Measurements from ENCODE around the gene ROBO2. TPM values are rescaled to one million over a fixed set of nuclear protein-coding genes. Genes with fewer than 3 reads are reported as not detected.

The ROBO2 gene
- polyA plus RNA-seq, 2 of the 4 experiments (the other 2 are of a cell fraction), result 0.04 TPM; not detected in 1

DNA sequence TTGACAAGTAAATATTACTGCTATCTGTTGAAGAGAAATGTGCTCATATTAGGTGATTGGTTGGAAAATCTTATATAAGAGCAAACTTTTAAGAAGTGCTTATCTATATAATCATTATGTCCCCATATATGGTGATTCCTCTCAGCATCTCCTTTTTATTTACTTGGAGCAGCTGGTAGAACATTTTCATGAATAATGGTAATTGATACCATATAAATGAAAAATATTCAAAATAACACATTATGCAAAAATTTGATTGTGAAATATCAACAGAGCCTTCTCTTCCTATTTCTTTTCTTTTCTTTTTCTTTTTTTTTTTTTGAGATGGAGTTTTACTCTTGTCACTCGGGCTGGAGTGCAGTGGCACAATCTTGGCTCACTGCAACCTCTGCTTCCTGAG lies 56.2 kb downstream of the ROBO2 start:
- TF ChIP-seq CHD2 (IDR thresholded peaks at IDR 0.05; ENCODE audit: low read length, partially characterized antibody) (no peak), EHMT2 (IDR thresholded peaks at IDR 0.05; ENCODE audit: low read depth) (no peak), FOSL2 (IDR thresholded peaks at IDR 0.05) (no peak), FOSL2 (CRISPR knock-in tag; IDR thresholded peaks at IDR 0.05) (no peak), FOXS1 (CRISPR knock-in tag; IDR thresholded peaks at IDR 0.05) (no peak), BHLHE40 (IDR thresholded peaks at IDR 0.05; ENCODE audit: low read depth, low read length) (no peak), ZC3H11A (IDR thresholded peaks at IDR 0.05) (no peak), TFCP2L1 (CRISPR knock-in tag; IDR thresholded peaks at IDR 0.05) (no peak), MAFK (IDR thresholded peaks at IDR 0.05; ENCODE audit: partially characterized antibody) (no peak), ZNF302 (CRISPR knock-in tag; IDR thresholded peaks at IDR 0.05) (no peak), SREBF2 (IDR thresholded peaks at IDR 0.05) (no peak), JUN (IDR thresholded peaks at IDR 0.05) (no peak), GATA3 (IDR thresholded peaks at IDR 0.05; ENCODE audit: borderline replicate concordance) (no peak), HOXA7 (CRISPR knock-in tag; IDR thresholded peaks at IDR 0.05) (no peak), HDAC2 (IDR thresholded peaks at IDR 0.05) (no peak), RCOR1 (IDR thresholded peaks at IDR 0.05; ENCODE audit: low read depth, low read length) (no peak), NFE2L2 (conservative IDR thresholded peaks at IDR 0.05; ENCODE audit: low read length) (no peak)
- TF ChIP-seq, protein P1, sequence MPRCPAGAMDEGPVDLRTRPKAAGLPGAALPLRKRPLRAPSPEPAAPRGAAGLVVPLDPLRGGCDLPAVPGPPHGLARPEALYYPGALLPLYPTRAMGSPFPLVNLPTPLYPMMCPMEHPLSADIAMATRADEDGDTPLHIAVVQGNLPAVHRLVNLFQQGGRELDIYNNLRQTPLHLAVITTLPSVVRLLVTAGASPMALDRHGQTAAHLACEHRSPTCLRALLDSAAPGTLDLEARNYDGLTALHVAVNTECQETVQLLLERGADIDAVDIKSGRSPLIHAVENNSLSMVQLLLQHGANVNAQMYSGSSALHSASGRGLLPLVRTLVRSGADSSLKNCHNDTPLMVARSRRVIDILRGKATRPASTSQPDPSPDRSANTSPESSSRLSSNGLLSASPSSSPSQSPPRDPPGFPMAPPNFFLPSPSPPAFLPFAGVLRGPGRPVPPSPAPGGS (IDR thresholded peaks at IDR 0.05), result no peak
- DNase-seq (ENCODE audit: low read depth in 1 of 2, low spot score in 1 of 2) (no peak), FAIRE-seq (no peak), ATAC-seq (no peak)
- Histone ChIP-seq H3K27ac (no peak overlapping the region), H3K4me2 (no peak overlapping the region), H3K4me3 (no peak overlapping the region), H3K4me1 (no peaks in the 10 kb centered on the region), H3K9me3 (no peaks in the 10 kb centered on the region)
- POLR2A ChIA-PET, result no interaction called here
- 5% methylated on average over 1 of the region's 1 CpG for WGBS (ENCODE audit: missing lambda C conversion rate)
- CTCF ChIA-PET, result no interaction called here

DNA sequence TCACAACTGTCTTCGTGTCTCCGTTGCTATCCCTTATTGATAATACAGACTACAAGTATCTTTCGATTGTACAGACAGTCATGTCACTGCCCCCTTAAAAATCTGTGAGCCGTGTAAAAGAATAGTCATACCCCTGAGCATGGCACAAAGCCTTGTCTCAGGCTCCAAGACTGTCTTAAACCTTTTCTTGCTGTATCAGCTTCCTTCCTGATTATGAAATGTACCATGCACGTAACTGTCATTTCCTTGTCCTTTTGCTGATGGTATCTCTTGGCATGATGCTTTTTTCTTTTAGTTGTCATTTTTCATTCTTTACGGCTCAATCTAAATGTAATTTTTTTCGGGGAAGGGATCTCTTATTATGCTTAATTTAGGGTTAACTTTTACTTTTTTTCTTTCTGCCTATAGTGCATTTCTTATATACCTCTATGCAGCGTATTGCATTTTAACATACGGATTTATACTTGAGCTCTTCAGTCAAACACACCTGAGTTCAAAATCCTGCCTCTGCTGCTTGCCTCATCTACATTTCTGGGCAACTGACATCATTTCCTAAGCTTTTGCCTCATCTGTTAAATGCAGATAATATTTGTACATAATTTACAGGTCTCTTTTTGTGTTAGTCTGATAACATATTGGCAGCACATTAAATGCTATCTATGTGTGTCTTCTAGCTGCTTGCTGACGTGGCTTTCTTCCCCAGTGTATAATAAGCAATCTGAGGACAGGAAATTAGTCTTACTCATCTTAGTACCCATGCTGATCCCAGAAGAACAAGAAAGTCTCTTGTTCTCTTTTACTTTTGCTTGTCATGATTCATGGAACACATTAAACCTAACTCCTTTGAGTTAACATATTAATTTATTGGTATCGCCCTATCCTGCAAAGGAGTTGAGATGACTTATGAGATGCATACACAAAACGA lies 57.3 kb downstream of the ROBO2 start:
- DNase-seq (ENCODE audit: low read depth in 1 of 2, low spot score in 1 of 2), result no peak
- no peak for ATAC-seq
- Histone ChIP-seq H3K4me2 (no peak overlapping the region), H3K27ac (no peak overlapping the region), H3K4me1 (no peaks in the 10 kb centered on the region), H3K4me3 (no peak overlapping the region), H3K9me3 (no peaks in the 10 kb centered on the region)
- 17% methylated on average over 12 of the region's 12 CpGs for WGBS (ENCODE audit: missing lambda C conversion rate)
- no peak for FAIRE-seq
- no peak for TF ChIP-seq CBX2 (IDR thresholded peaks at IDR 0.05; ENCODE audit: borderline replicate concordance, low read depth)
- TF ChIP-seq TFCP2L1 (CRISPR knock-in tag; IDR thresholded peaks at IDR 0.05), result no peak
- TF ChIP-seq CHD4 (IDR thresholded peaks at IDR 0.05; ENCODE audit: borderline replicate concordance), result no peak
- TF ChIP-seq MAZ (IDR thresholded peaks at IDR 0.05; ENCODE audit: borderline replicate concordance, low read depth, low read length), result no peak
- TF ChIP-seq RCOR1 (IDR thresholded peaks at IDR 0.05; ENCODE audit: low read depth, low read length), result no peak
- TF ChIP-seq, protein P2, sequence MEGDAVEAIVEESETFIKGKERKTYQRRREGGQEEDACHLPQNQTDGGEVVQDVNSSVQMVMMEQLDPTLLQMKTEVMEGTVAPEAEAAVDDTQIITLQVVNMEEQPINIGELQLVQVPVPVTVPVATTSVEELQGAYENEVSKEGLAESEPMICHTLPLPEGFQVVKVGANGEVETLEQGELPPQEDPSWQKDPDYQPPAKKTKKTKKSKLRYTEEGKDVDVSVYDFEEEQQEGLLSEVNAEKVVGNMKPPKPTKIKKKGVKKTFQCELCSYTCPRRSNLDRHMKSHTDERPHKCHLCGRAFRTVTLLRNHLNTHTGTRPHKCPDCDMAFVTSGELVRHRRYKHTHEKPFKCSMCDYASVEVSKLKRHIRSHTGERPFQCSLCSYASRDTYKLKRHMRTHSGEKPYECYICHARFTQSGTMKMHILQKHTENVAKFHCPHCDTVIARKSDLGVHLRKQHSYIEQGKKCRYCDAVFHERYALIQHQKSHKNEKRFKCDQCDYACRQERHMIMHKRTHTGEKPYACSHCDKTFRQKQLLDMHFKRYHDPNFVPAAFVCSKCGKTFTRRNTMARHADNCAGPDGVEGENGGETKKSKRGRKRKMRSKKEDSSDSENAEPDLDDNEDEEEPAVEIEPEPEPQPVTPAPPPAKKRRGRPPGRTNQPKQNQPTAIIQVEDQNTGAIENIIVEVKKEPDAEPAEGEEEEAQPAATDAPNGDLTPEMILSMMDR (IDR thresholded peaks at IDR 0.05), result no peak
- no peak for TF ChIP-seq MYC (IDR thresholded peaks at IDR 0.05; ENCODE audit: borderline replicate concordance, low read length)
- TF ChIP-seq NR3C1 (IDR thresholded peaks at IDR 0.05), result no peak
- no peak for TF ChIP-seq ZSCAN20 (CRISPR knock-in tag; IDR thresholded peaks at IDR 0.05)
- TF ChIP-seq HEYL (CRISPR knock-in tag; IDR thresholded peaks at IDR 0.05), result no peak
- no peak for TF ChIP-seq ZNF302 (CRISPR knock-in tag; IDR thresholded peaks at IDR 0.05)
- no peak for TF ChIP-seq ESRRA (IDR thresholded peaks at IDR 0.05; ENCODE audit: borderline replicate concordance, low read length)
- TF ChIP-seq CBX8 (IDR thresholded peaks at IDR 0.05), result no peak
- TF ChIP-seq, protein P3, sequence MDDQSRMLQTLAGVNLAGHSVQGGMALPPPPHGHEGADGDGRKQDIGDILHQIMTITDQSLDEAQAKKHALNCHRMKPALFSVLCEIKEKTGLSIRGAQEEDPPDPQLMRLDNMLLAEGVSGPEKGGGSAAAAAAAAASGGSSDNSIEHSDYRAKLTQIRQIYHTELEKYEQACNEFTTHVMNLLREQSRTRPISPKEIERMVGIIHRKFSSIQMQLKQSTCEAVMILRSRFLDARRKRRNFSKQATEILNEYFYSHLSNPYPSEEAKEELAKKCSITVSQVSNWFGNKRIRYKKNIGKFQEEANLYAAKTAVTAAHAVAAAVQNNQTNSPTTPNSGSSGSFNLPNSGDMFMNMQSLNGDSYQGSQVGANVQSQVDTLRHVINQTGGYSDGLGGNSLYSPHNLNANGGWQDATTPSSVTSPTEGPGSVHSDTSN (IDR thresholded peaks at IDR 0.05), result no peak
- no peak for TF ChIP-seq ZC3H11A (IDR thresholded peaks at IDR 0.05)
- TF ChIP-seq BHLHE40 (IDR thresholded peaks at IDR 0.05; ENCODE audit: low read depth, low read length), result no peak
- TF ChIP-seq EHMT2 (IDR thresholded peaks at IDR 0.05; ENCODE audit: low read depth), result no peak
- TF ChIP-seq NPAS2 (CRISPR knock-in tag; IDR thresholded peaks at IDR 0.05; ENCODE audit: borderline replicate concordance), result no peak
- TF ChIP-seq, protein P4, sequence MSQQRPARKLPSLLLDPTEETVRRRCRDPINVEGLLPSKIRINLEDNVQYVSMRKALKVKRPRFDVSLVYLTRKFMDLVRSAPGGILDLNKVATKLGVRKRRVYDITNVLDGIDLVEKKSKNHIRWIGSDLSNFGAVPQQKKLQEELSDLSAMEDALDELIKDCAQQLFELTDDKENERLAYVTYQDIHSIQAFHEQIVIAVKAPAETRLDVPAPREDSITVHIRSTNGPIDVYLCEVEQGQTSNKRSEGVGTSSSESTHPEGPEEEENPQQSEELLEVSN (IDR thresholded peaks at IDR 0.05; ENCODE audit: borderline replicate concordance, low read depth), result no peak
- ChIA-PET POLR2A (no interaction called here), CTCF (interaction anchor here (0.9 kb wide), 1 partner anchor 20 kb away, joined by 3 read pairs; no protein-coding TSS in a partner anchor)
